Suppressor macrophage (primary cell): ENCODE measurements around the gene RARB.
A peak's percentile ranks its signal among the peaks of the same experiment; 100 is the strongest.

ENCODE experiments used
- DNase-seq, 4 experiments: peaks; one replicate each; pipeline ENCODE4 v3.0.0-alpha.2; 2020 to 2022

RARB gene

DNA sequence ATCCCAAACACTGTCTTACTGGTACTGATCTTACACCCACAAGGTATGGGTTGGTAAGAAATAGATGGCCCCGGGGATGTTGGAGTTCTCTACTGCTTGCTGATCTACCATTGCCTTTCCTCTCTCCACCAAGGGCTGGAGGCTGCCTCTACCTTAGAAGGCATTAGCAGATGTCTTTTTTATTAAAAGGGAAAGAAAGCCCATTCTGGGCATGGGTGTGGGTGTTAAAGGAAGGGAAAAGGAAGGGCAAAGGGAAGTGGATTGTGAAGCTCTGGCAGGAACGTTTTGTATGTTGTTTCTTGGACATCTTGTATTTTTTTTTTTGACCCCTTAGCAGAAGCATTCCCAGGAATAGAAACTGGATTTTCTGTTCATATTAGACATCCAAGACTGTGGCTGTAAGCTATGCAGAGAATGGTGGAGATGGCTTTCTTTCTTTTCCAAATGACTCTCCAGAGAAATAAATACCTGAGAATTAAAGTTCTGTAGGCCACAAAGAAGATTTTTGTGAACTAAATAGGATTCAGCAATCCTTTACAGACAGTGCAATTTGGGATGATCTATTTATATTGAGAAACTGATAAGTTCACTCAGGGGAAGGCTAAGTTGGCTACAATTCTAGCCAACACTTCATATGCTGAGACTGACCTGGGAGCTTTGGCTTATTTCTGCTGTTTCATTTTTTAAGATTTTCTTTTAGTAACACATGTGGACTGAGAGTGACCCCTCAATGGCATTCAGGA, 127.8 kb downstream of the RARB start:
- no peak for DNase-seq

DNA sequence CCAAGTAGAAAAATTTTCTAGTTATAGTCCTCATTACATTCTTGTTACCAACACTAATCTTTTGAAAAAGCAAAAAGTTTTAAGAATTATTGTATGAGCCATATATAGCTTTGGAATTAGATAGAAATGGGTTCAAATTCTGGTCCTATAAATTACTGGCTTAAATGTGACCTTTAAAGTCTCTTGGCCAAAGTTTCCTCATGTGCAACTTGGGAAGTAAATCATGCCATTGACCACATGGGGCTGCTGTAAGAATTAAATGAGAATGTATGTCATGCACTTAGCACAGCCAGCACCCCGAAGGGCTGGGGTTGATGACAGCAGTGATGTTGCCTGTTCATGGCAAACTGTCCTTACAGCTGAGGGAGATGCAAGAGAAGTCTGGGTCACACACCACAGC, 128.4 kb downstream of the RARB start:
- DNase-seq, result peak in 2 of 4 experiments; percentile 6 to 11

DNA sequence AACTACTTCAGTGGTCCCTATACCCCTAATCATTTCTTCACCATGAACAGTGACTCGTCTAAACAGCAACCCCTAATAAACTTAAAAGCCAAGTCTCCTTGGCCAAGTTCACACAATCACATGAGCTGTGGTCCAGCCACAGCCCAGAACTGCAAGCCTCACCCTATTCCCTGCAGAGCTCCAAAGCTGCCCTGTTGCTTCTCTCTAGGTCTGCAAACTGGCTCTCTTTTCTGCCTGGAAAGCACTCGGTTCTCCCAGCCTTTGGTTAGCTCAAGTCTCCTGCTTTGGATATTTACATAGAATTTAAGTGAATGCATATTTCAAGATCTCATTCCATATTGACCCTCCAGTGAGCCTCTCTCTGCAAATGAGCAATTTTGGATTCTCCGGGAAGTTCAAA, 129.6 kb downstream of the RARB start:
- DNase-seq, result no peak

DNA sequence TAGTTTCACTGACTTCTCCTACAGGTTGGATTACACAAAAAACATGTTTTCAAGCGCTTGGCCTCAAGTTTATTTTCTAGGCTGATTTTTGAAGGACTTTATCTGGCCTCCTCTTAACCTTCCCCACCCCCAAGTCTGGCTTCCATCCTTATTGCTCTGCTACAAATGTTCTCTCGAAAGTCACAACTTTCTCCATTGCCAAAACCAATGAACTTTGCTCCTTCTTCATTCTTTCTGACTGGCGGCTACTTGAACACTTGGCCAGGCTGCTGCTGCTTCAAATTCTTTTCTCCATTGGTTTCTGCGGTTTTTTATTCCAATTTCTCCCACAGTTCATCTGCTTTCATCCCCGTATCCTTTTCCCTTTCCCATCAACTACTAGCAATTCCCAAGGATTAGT, 130.1 kb downstream of the RARB start:
- no peak for DNase-seq

DNA sequence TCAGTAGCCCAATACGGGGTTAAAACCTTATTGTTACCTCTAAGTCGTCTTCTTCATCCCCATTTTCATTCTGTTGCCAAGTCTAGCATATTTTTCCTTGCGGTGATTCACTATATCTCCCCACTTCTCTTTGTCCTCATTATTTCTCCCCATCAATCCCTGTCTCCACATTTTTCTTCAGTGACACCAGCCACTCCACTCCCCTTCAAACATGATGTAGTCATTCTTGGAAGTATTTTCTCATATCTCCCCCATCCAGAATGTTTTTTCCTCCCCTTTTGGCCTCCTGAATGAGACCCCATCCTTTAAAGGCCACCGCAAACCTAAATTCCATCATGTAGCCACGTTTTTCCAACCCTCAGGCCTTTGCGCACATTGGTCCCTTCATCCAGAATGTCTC, 130.7 kb downstream of the RARB start:
- DNase-seq, result no peak

DNA sequence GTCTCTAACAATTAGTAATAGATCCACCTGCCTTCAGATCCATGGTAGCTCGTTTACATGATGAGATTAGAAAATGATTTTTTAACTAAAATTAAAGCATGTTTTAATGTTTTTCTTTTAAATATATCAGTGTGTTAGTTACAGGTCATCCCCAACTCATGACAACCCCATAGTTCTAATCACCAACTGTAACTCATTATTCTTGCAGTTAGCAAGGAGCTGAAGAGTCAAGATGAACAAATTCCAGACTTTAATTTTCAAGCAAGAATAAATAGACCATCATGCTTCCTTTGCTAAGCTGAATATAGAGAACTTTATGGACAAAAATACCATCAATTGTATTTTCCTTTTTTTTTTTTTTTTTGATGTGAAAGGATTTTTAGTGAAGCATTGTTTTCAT, 135.5 kb downstream of the RARB start:
- DNase-seq, result no peak

DNA sequence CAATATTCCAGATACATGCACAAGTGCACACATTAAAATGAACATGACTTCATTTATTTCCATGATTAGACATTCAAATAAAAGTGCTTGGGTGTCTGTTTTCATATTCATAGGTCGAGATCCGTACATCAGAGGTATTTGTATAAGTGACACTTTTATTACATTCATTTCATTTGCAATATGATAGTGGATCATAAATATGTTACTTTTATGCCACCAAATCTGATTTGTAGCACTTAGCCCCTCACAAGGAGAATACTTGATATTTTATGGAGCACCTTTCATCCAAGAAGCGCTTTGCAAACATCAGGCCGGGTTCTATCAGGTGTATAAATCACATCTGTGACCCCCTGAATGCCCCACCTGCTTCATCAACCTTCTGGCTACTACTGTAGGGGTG, 136.0 kb downstream of the RARB start:
- no peak for DNase-seq

DNA sequence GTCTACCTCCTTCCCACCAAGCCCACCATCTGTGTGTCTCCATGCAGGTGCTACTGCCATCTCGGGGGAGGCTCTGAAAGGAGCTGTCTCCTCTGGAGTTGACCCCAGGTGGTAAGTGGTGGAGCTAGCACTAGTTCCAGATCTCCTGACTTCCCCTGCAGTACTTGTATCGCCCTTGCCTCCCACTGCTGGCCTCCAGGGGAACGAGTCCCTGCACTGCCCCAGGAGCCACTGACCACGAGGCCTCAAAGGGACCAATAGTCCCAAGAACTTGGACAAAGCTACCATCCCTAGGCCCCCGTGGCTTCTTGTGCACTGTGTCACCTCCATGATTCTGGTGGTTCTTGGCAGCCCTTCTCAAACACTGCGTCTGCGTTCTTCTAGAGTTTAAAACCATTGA, 137.7 kb downstream of the RARB start:
- DNase-seq, result no peak

DNA sequence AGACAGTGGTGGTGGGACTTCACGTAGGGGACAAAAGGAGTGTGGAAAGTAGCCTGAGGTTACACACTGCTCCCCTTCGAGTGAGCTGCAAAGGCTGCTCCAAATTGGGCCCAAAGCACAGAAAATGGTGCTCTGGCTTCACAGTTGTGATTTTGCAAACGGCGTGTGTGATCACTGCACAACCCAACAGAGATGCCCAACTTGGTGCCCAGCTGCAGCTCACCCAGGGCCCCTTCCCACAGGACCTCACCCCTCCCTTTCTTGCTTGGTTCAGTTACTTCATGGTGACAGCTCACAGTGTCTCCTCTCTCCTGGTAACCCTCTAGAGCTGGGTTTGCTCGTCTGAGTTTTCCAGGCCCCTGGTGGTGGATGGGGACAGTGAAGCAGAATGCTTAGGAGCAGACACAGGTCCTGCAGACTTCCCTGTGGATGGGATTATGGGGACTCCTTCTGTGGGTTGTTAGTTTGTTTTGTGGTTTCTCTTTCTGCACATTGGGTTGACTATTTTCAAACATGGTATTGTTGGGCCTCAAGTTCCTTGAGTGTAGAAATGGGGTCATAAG, 138.4 kb downstream of the RARB start:
- DNase-seq, result no peak

DNA sequence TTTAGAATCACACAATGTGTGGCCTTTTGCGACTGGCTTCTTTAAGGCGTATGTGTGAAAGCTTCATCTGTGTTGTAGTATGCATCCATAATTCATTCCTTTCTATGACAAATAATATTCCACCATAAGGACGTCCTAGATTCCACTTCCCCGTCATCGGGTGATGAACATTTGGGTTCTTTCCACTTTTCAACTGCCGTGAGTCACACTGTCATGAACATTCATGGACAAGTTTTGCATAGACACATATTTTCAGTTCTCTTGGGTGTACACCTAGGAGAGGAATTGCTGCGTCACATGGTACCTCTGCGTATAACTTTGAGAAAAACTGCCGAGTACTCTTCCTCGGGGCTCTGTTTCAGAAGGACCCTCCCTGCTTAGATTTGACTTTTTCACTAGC, 139.3 kb downstream of the RARB start:
- no peak for DNase-seq

DNA sequence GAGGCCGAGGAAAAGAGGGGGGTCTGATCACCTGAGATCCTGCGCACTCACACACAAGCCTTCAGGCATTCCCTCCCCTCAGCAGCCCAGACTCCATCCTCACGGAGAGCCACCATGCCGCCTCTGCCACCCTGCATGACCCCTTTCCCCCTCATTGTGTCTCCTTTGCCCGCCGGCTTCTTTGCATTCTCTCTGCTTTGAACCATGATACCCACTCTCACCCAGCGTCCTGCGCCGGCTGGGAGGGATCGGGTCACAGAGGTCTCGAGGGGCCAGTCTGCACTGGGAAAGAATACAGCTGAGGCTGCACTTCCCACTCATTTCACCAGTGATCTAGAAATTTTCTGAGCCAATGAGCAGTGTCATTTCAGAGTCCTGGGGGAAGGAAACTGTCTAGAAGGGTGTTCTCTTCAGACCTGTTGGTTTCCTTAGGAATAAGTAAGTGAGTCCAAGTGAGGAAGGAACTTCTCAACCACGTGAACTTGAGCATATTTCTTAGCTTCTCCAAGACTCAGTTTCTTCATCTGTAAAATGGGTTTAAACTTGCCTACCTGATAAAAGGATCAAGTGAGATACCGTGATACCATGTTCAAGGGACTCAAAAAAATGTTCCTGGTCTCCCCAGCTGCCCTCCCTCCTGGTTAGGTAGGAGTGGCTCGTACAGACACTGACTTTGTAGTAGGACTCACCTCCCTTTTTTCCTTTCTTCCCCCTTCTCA, 139.9 kb downstream of the RARB start:
- DNase-seq, result no peak

DNA sequence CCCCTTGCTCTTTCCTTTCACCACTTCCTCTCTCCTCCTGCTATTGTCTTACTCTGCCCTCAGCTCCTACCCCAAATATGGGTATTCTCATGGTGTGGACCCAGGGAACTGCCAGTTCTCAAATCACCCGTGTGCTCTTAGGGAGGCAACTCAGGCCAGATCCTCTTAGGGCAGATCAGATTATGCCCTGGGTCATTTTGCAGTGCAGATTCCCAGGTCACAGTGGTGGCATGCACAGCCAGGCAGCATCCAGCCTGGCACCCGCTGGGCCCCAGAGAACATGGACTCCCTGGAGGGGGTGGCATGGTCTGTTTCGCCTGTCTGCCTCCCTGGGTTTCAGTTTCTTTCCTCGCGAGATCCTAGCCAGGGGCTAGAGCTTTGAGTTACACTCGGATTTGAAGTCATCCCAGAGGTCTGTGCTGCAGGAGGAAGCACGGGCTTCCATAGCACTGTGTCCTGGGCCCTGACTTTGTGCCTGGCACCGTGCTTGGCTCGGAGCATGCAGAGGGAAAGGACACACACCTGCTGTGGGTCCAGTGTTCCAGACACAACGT, 140.5 kb downstream of the RARB start:
- no peak for DNase-seq

DNA sequence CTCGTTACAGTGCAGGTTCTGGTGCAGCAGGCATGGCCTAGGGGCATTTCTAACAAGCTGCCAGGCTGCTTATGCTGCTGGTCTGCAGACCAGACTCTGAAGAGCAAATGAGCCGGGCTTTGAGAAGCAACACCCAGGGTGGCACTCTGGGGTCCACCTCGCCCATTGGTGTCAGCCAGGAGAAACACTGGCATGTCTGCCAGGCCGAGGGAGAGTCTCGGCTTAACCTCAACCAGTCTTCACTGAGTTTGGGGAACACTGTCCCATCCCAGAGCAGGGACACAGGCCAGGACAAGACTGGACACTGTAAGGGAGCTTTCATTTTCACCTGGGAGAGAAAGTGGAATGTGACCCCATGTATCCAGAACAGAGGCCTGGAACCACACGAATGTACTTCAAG, 143.2 kb downstream of the RARB start:
- DNase-seq, result no peak

DNA sequence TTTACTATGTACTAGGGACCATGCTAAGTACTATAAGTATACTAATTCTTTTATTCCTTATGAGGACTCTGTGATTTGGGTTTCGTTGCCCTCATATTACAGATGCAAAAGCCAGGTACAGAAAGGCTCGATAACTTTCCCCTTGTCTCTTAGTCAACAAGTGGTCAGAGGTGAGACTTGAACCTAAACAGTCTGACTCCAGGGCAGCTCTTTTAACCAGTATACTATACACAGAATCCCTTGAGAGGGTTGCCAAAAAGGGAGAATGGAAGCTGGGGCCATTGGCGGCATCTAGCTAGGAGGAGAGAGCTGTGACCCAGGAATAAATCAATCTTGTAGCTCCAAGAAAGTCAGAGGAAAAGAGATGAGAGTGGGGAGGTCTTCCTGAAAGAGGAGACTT, 144.3 kb downstream of the RARB start:
- DNase-seq, result no peak

DNA sequence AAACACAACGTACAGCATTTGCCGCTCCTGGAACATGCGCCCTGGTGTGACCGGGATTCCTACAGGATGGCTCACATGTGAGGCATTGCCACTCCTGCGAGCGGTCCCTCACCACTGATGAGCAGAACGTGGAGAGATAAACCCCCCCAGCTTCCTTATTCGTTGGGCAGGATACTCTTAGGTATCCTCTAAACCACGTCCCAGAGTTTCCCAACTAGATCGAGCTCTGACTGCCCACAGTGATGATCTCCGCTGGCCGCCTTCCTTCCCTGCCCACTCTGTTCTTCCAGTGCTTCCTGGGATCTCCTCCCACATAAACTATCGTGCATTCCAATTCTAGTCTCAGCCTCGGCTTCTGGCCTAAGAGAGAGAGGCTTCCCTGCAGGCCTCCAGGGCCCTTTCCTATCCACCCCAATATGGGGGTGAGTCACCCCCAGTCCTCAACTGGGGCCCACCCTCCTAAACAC, 144.9 kb downstream of the RARB start:
- DNase-seq, result no peak

DNA sequence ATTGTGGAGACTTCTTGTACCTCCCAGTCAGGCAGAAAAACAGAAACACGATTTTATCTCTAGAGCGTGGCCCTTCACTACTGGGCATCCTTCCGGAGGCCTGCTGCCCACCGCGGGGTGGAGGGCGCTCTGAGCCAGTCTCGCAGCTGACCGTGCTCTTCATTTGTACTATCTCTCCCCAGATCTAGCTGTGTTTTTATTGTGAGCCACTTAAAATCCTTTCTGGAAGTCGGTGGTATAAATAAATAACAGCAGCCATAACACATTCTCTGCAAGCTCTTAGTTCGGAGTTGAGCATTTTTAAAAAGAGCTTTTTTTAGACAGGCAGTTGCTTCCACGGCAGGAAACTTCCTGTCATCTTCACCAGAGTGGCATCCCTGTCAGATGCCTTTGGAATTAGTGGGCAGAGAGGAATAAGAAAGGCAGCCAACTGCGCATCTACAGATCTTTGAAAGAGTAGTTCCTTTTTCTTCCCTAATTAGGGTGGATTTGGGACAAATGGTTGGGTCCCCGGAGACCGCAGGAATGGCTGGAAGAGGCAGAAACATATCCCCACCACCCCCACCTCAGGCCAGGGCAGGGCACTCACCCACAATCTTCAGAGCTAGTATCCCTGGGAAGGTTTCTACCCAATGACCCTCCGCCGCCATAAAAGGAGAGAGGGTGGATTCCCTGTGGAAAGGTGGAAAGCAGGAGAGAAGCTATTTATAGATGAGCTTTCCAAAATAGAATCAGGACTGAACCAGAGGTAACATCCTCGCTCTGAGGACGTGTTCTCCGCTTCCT, 145.5 kb downstream of the RARB start:
- DNase-seq, result no peak

DNA sequence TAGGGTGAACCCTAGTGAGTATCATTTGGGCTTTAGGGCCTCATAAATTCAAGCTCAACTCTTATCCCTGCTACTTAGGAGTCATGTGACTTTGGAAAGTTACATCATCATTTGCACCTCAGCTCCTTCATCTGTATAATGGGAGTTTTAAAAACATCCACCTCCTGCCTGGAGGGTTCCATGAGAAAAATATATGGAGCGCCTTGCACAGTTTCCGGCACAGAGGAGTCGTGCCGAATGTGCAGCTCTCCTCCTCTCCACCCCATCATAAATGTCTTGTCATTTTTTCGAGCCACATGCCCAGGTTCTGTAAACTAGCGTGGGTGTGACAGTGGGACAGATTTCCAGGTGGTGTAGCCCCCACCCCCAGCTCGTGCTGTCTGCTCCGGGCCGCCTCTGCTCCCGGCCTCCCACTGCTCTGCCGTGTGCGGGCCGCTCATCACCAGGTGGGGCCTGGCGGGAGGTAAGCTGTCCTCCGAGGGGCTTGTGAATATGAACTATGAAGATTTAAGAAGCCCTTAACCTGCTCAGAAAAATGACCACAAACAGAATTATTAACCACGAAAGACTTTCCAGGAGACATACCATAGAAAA, 146.2 kb downstream of the RARB start:
- DNase-seq, result no peak

DNA sequence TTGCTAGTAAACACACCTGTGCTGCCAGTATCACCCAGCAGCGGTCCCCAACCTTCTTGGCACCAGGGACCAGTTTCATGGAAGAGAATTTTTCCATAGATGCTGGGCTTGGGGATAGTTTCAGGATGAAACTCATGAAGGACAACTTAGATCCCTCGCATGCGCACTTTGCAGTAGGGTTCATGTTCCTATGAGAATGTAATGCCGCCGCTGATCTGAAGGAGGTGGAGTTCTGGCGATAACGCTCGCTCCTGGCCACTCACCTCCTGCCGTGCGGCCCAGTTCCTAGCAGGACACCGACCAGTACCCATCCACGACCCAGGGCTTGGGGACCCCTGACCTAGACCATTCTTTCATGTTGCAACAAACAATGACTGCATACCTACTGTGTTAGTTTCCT, 146.9 kb downstream of the RARB start:
- DNase-seq, result no peak

DNA sequence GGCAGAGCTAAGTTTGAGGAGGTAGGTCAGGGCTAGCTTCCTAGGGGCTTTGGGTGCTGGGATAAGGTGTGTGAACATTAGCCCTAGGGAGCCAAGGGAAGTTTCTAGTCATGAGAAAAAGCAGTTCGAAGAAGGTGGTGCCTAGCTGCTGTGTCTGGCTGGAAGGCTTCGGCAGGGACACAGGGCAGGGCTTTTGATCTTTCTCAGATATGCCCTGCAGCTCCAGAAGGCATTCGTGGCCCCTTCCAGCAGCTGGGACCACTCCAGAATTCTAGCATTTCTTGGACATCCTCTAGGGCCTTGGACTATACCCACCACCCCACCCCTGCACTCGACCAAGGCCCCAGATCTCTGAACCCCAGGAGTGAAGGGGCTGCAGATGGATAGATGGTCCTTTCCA, 148.1 kb downstream of the RARB start:
- no peak for DNase-seq

DNA sequence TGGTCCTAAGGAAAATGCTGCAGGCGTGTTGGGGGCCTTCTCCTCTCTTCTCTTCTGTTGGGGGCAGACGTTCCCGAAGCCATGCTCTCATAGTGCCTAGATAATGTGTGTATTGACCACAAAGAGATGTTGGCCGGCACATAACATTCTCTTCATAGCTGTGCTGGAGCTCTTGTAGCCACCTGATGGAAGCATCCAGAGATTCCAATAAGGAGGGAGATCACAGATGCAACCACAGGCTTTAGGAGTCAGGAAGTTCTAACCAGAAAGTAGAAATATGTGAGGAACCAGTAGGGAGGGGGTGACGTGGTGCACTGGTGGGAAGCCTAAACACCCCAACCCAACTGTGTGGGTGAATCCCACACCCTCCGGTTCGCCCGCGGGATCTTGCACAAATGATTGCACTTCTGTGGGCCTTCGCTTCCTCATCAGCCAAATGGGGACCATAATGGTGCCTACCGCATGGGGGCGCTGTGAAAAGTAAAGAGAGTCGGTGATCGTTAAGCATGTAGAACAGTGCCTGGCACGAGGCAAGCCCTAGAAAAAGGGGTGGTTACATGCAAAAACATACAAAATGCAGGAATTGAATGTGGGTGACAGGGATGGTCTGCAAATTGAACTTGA, 148.9 kb downstream of the RARB start:
- DNase-seq, result peak in 1 of 4 experiments; percentile 9

DNA sequence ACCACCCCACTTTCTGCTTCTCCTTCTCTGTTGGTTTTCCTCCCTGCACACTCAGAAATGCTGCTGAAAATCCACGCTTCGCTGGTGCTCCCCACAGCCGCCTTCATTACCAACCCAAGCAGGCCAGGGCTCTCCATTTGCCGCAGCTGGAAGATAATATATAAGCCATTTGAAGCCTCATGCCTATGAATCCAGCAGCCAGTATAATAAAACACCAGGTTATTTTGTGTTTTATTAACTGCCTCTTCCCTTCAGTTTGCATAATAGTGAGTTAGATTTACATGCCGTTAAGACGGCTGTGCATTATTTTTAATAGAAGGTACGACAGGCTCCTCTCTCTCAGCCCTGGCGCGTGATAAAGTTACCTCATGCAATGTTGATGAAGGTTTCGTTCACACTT, 150.0 kb downstream of the RARB start:
- DNase-seq, result no peak

DNA sequence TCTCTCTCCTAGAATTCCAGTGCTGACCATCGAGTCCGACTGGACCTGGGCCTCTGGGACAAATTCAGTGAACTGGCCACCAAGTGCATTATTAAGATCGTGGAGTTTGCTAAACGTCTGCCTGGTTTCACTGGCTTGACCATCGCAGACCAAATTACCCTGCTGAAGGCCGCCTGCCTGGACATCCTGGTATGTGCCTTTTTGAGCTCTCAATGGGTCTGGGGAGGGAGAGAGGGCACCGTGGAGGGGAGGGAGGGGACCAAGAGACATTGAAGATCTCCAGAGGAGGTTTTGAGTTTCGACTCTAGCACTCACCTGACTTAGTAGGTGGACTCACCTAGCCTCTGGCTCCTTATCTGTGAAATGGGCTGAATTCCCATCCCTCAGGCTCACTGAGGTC, 152.5 kb downstream of the RARB start:
- no peak for DNase-seq
